H9 (cell line): ENCODE data around the gene STX8. TPM values are rescaled to one million over a fixed set of nuclear protein-coding genes. Genes with fewer than 3 reads are reported as not detected.

Experiments used
- DNase-seq: peaks from one replicate; pipeline ENCODE4 v3.0.0-alpha.2; 2017
- H2AFZ ChIP-seq: one replicate; pipeline ENCODE4 v1.6.1; 2013; ENCODE audit warnings: mild to moderate bottlenecking, low read length, control low read depth, moderate library complexity
- H2AK5ac ChIP-seq: 2 replicates; pipeline ENCODE4 v1.6.1; 2013; ENCODE audit warnings: low read length, control low read depth, mixed read lengths; ENCODE audit not compliant: insufficient read length
- H2BK120ac ChIP-seq: one replicate; pipeline ENCODE4 v1.6.1; 2013; ENCODE audit warnings: low read depth, mild to moderate bottlenecking, low read length, control low read depth, inconsistent platforms; ENCODE audit not compliant: poor library complexity, severe bottlenecking
- H2BK12ac ChIP-seq: 2 replicates; pipeline ENCODE4 v1.6.1; 2013; ENCODE audit warnings: low read length, control low read depth, mixed read lengths, low read depth; ENCODE audit not compliant: insufficient read length
- H2BK15ac ChIP-seq: 2 replicates; pipeline ENCODE4 v1.6.1; 2013; ENCODE audit warnings: low read depth, low read length, control low read depth
- H2BK20ac ChIP-seq: one replicate; pipeline ENCODE4 v1.6.1; 2013; ENCODE audit warnings: low read depth, mild to moderate bottlenecking, low read length, control low read depth, inconsistent platforms; ENCODE audit not compliant: poor library complexity, severe bottlenecking
- H2BK5ac ChIP-seq: 2 replicates; pipeline ENCODE4 v1.6.1; 2013; ENCODE audit warnings: low read length, control low read depth, mixed read lengths; ENCODE audit not compliant: insufficient read length
- H3K14ac ChIP-seq: 2 replicates; pipeline ENCODE4 v1.6.1; 2013; ENCODE audit warnings: low read length, control low read depth; ENCODE audit not compliant: insufficient read depth
- H3K18ac ChIP-seq: 2 replicates; pipeline ENCODE4 v1.6.1; 2013; ENCODE audit warnings: low read depth, mild to moderate bottlenecking, mixed read lengths, low read length, control low read depth; ENCODE audit not compliant: insufficient read length
- H3K23ac ChIP-seq: 2 replicates; pipeline ENCODE4 v1.6.1; 2013; ENCODE audit warnings: low read length, control low read depth, mixed read lengths, low read depth; ENCODE audit not compliant: insufficient read length
- H3K23me2 ChIP-seq: 2 replicates; pipeline ENCODE4 v1.6.1; 2013; ENCODE audit warnings: low read depth, mild to moderate bottlenecking, mixed read lengths, low read length, control low read depth; ENCODE audit not compliant: insufficient read length, poor library complexity, severe bottlenecking
- H3K27ac ChIP-seq: 2 replicates; pipeline ENCODE4 v1.5.1; 2013; ENCODE audit warnings: low read length, control low read depth, mixed read lengths, low read depth; ENCODE audit not compliant: insufficient read length
- H3K27me3 ChIP-seq: 2 replicates; pipeline ENCODE4 v1.6.1; 2013; ENCODE audit warnings: low read length, control low read depth, inconsistent platforms; ENCODE audit not compliant: insufficient read depth
- H3K4ac ChIP-seq: 2 replicates; pipeline ENCODE4 v1.6.1; 2013; ENCODE audit warnings: low read depth, mild to moderate bottlenecking, control low read depth, inconsistent platforms, low read length, moderate library complexity
- H3K4me1 ChIP-seq: 2 replicates; pipeline ENCODE4 v1.6.1; 2013; ENCODE audit warnings: low read length, control low read depth, inconsistent platforms; ENCODE audit not compliant: insufficient read depth
- H3K4me2 ChIP-seq: 2 replicates; pipeline ENCODE4 v1.6.1; 2013; ENCODE audit warnings: low read length, control low read depth, mixed read lengths; ENCODE audit not compliant: insufficient read length, insufficient read depth
- H3K56ac ChIP-seq: 2 replicates; pipeline ENCODE4 v1.6.1; 2013; ENCODE audit warnings: low read depth, mild to moderate bottlenecking, mixed read lengths, low read length, control low read depth; ENCODE audit not compliant: insufficient read length
- H3K79me1 ChIP-seq: 2 replicates; pipeline ENCODE4 v1.6.1; 2013; ENCODE audit warnings: low read depth, mild to moderate bottlenecking, moderate library complexity, low read length, control low read depth, inconsistent platforms; ENCODE audit not compliant: insufficient read depth, poor library complexity, severe bottlenecking
- H3K79me2 ChIP-seq: 2 replicates; pipeline ENCODE4 v1.6.1; 2013; ENCODE audit warnings: low read length, control low read depth, inconsistent platforms; ENCODE audit not compliant: insufficient read depth
- H3K9ac ChIP-seq: 2 replicates; pipeline ENCODE4 v1.6.1; 2013; ENCODE audit warnings: low read length, control low read depth, mixed read lengths; ENCODE audit not compliant: insufficient read length; ENCODE audit errors: extremely low read depth
- H3K9me3 ChIP-seq: one replicate; pipeline ENCODE4 v1.6.1; 2013; ENCODE audit warnings: low read depth, low read length, inconsistent platforms; ENCODE audit not compliant: control insufficient read depth
- H3T11ph ChIP-seq: one replicate; pipeline ENCODE4 v1.6.1; 2013; ENCODE audit warnings: mild to moderate bottlenecking, low read length, control low read depth, inconsistent platforms
- H4K20me1 ChIP-seq: one replicate; pipeline ENCODE4 v1.6.1; 2013; ENCODE audit not compliant: control insufficient read depth, insufficient read length, insufficient read depth
- H4K5ac ChIP-seq: 2 replicates; pipeline ENCODE4 v1.6.1; 2013; ENCODE audit warnings: low read depth, mild to moderate bottlenecking, mixed read lengths, low read length, control low read depth; ENCODE audit not compliant: insufficient read length
- H4K8ac ChIP-seq: replicated peaks from 2 replicates; pipeline ENCODE4 v1.6.1; 2013; ENCODE audit warnings: low read length, control low read depth, mixed read lengths, low read depth; ENCODE audit not compliant: insufficient read length
- H4K91ac ChIP-seq: 2 replicates; pipeline ENCODE4 v1.6.1; 2013; ENCODE audit warnings: low read depth, mild to moderate bottlenecking, moderate library complexity, mixed read lengths, low read length, control low read depth; ENCODE audit not compliant: insufficient read length
- H3K27ac Mint-ChIP-seq, 3 experiments: 2 replicates in 2 of 3; 3 replicates in 1 of 3; pipeline ENCODE4 v1.8.0; 2020 to 2021; ENCODE audit warnings: mixed read lengths in 3 of 3, mild to moderate bottlenecking in 1 of 3, moderate library complexity in 1 of 3
- H3K27me3 Mint-ChIP-seq: 2 replicates; pipeline ENCODE4 v1.8.0; 2021; ENCODE audit warnings: low read depth, mild to moderate bottlenecking, moderate library complexity, mixed read lengths
- H3K36me3 Mint-ChIP-seq, 3 experiments: 2 replicates in 2 of 3; 3 replicates in 1 of 3; pipeline ENCODE4 v1.8.0; 2020 to 2021; ENCODE audit warnings: low read depth in 3 of 3, mixed read lengths in 3 of 3; ENCODE audit not compliant: insufficient read depth in 1 of 3
- H3K4me1 Mint-ChIP-seq, 2 experiments: 2 replicates each; pipeline ENCODE4 v1.8.0; 2020; ENCODE audit warnings: mixed read lengths in 2 of 2
- H3K4me3 Mint-ChIP-seq, 2 experiments: 2 replicates in 1 of 2; 3 replicates in 1 of 2; pipeline ENCODE4 v1.8.0; 2020 to 2021; ENCODE audit warnings: mild to moderate bottlenecking in 2 of 2, mixed read lengths in 2 of 2, moderate library complexity in 1 of 2
- H3K9me3 Mint-ChIP-seq, 2 experiments: 2 replicates in 1 of 2; 3 replicates in 1 of 2; pipeline ENCODE4 v1.8.0; 2020; ENCODE audit warnings: mild to moderate bottlenecking in 2 of 2, mixed read lengths in 2 of 2, moderate library complexity in 1 of 2
- CTCF ChIP-seq: fragments of 200-600 bp; sonication (generic); conservative IDR thresholded peaks from 3 replicates; pipeline ENCODE4 v1.8.0; 2021; ENCODE audit warnings: antibody characterized with exemption, mild to moderate bottlenecking
- WGBS: extraction: QIAGEN DNeasy Blood & Tissue Kit; methylation state at CpG from one replicate; pipeline ENCODE4 v1.1.7; 2013; ENCODE audit warnings: missing lambda C conversion rate, low lambda C conversion rate, mixed read lengths; ENCODE audit not compliant: insufficient read length; ENCODE audit errors: extremely low coverage; 5-methylcytosine and 5-hydroxymethylcytosine counted together
- total RNA-seq: library from RNA; stranded (reverse); gene quantifications from 2 replicates; pipeline ENCODE4 v1.2.1, GENCODE V29; 2021

The STX8 gene
- total RNA-seq, 1 experiment from 2014 or later: 55.1 TPM

GRCh38 chr17:9321890-9322289, 253.7 kb downstream of the STX8 start:
- Histone ChIP-seq H2BK20ac (no peak overlapping the region), H2AK5ac (no peak overlapping the region), H3K4me1 (peaks cover 7% of the 10 kb centered on the region; the same call in 1 of the 2 replicates), H4K5ac (no peak overlapping the region), H3K27me3 (no peaks in the 10 kb centered on the region), H3K14ac (no peak overlapping the region), H3K4me2 (no peak overlapping the region), H2BK5ac (no peak overlapping the region), H3K18ac (no peak overlapping the region), H3K79me1 (no peaks in the 10 kb centered on the region), H3K23me2 (no peaks in the 10 kb centered on the region), H4K91ac (no peak overlapping the region), H4K8ac (no peak overlapping the region), H3K9me3 (no peaks in the 10 kb centered on the region), H3K79me2 (no peaks in the 10 kb centered on the region), H3K27ac (no peak overlapping the region), H3K23ac (no peak overlapping the region), H3K9ac (no peak overlapping the region), H2BK12ac (no peak overlapping the region), H2AFZ (no peak overlapping the region), H2BK15ac (no peak overlapping the region), H3T11ph (no peak overlapping the region), H2BK120ac (no peak overlapping the region), H3K56ac (no peak overlapping the region), H4K20me1 (no peaks in the 10 kb centered on the region), H3K4ac (no peak overlapping the region)
- Mint-ChIP-seq H3K9me3 (peaks cover 5% of the 10 kb centered on the region in 2 experiments; a peak in 3 of 5 replicates), H3K4me1 (peaks cover 13 to 15% of the 10 kb centered on the region in 2 experiments), H3K36me3 (peaks cover 0 to 10% (median 3%) of the 10 kb centered on the region in 3 experiments; a peak in 4 of 7 replicates), H3K27me3 (peaks cover 5% of the 10 kb centered on the region; the same call in 1 of the 2 replicates), H3K4me3 (no peak overlapping the region), H3K27ac (no peak overlapping the region)
- TF ChIP-seq CTCF: no peak
- no peak for DNase-seq
- WGBS: no CpG with 5 or more reads among the region's 5 CpGs
